ENCODE measurements around the gene SLC39A3. TPM values are rescaled to one million over a fixed set of nuclear protein-coding genes. Genes with fewer than 3 reads are reported as not detected.

SLC39A3 gene
- total RNA-seq, 1 experiment from 2014 or later: 32.4 TPM

DNA sequence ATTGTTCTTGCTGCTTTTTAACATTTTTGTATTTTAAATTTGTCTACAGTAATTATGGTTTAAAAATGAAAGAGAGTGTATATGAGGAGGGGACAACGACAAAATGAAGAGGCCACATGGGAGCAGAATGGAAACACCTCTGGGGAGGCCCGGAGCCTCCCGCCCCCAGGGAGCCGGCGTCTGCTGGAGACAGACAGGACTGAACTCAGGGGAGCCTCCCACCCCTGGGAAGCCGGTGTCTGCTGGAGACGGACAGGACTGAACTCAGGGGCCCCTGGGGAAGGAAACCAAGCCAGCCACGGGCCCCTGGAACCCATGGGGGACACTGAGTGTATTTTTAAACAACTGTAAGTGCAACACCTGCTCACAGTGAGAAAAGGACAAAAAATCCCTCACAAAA lies 16.7 kb upstream of the SLC39A3 start:
- Histone ChIP-seq H3K4me2 (ENCODE audit: insufficient read depth, insufficient read length, low read length) (no peak overlapping the region), H3T11ph (ENCODE audit: low read length) (no peak overlapping the region), H3K27ac (ENCODE audit: insufficient read length, low read depth, low read length) (no peak overlapping the region), H3K27me3 (ENCODE audit: insufficient read depth, low read length) (no peaks in the 10 kb centered on the region), H3K79me1 (ENCODE audit: insufficient read depth, low read depth, low read length, poor library complexity, severe bottlenecking) (no peaks in the 10 kb centered on the region), H3K9me3 (ENCODE audit: control insufficient read depth, low read depth, low read length) (no peaks in the 10 kb centered on the region), H2BK12ac (ENCODE audit: insufficient read length, low read depth, low read length) (no peak overlapping the region), H3K4me1 (ENCODE audit: insufficient read depth, low read length) (no peaks in the 10 kb centered on the region), H4K8ac (replicated peaks; ENCODE audit: insufficient read length, low read depth, low read length) (no peak overlapping the region), H2BK20ac (ENCODE audit: low read depth, low read length, poor library complexity, severe bottlenecking) (no peak overlapping the region), H3K23me2 (ENCODE audit: insufficient read length, low read depth, low read length, poor library complexity, severe bottlenecking) (no peaks in the 10 kb centered on the region), H2BK5ac (ENCODE audit: insufficient read length, low read length) (no peak overlapping the region), H2AK5ac (ENCODE audit: insufficient read length, low read length) (no peak overlapping the region), H2AFZ (ENCODE audit: low read length) (no peak overlapping the region), H2BK120ac (ENCODE audit: low read depth, low read length, poor library complexity, severe bottlenecking) (no peak overlapping the region), H3K56ac (ENCODE audit: insufficient read length, low read depth, low read length) (no peak overlapping the region), H3K14ac (ENCODE audit: insufficient read depth, low read length) (no peak overlapping the region), H3K18ac (ENCODE audit: insufficient read length, low read depth, low read length) (no peak overlapping the region), H4K5ac (ENCODE audit: insufficient read length, low read depth, low read length) (no peak overlapping the region), H2BK15ac (ENCODE audit: low read depth, low read length) (no peak overlapping the region), H3K4ac (ENCODE audit: low read depth, low read length) (no peak overlapping the region), H3K9ac (ENCODE audit: extremely low read depth, insufficient read length, low read length) (no peak overlapping the region), H3K23ac (ENCODE audit: insufficient read length, low read depth, low read length) (no peak overlapping the region), H3K79me2 (ENCODE audit: insufficient read depth, low read length) (no peaks in the 10 kb centered on the region), H4K91ac (ENCODE audit: insufficient read length, low read depth, low read length) (no peak overlapping the region), H4K20me1 (ENCODE audit: control insufficient read depth, insufficient read depth, insufficient read length) (no peaks in the 10 kb centered on the region)
- Mint-ChIP-seq H3K4me1 (no peaks in the 10 kb centered on the region), H3K4me3 (no peak overlapping the region), H3K36me3 (ENCODE audit: insufficient read depth in 1 of 3, low read depth in 3 of 3) (peaks cover 13 to 69% (median 56%) of the 10 kb centered on the region in 3 experiments; a peak in 6 of 7 replicates), H3K27me3 (ENCODE audit: low read depth) (no peaks in the 10 kb centered on the region; the same call in 1 of the 2 replicates), H3K27ac (no peak overlapping the region), H3K9me3 (no peaks in the 10 kb centered on the region)
- no peak for DNase-seq
- no CpG with 5 or more reads among the region's 8 CpGs for whole genome bisulfite sequencing (ENCODE audit: extremely low coverage, insufficient read length, low lambda C conversion rate)
- TF ChIP-seq, protein P1, sequence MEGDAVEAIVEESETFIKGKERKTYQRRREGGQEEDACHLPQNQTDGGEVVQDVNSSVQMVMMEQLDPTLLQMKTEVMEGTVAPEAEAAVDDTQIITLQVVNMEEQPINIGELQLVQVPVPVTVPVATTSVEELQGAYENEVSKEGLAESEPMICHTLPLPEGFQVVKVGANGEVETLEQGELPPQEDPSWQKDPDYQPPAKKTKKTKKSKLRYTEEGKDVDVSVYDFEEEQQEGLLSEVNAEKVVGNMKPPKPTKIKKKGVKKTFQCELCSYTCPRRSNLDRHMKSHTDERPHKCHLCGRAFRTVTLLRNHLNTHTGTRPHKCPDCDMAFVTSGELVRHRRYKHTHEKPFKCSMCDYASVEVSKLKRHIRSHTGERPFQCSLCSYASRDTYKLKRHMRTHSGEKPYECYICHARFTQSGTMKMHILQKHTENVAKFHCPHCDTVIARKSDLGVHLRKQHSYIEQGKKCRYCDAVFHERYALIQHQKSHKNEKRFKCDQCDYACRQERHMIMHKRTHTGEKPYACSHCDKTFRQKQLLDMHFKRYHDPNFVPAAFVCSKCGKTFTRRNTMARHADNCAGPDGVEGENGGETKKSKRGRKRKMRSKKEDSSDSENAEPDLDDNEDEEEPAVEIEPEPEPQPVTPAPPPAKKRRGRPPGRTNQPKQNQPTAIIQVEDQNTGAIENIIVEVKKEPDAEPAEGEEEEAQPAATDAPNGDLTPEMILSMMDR (conservative IDR thresholded peaks at IDR 0.05): no peak
